ENCODE measurements around the gene UBE2J1.

UBE2J1 gene

DNA sequence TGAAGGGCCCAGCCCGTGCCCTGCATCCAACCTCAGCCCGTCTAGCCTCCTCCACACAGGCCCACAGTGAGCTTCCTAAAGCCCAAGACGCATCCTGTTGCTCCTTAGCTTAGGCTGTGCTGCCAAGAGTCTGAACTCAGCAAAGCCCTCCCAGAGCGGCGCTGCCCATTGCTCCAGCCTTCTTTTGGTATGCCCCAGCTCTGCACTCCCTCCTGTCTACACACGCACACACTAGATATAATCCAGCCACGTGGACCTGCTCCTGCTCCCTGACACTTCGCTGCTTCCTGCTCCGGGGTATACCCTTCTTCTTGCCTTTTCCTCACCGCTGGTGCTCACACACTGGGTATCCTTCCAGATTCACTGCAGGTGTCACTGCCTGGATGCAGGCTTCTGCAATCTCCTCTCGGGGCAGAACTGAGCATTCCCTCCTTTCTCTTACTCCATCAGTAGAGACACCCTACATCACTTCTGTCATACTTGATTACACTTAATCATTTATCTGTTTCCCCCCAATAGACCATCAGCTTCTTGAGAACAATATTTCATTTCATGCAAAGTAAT, 61.2 kb downstream of the UBE2J1 start:
- TF ChIP-seq EZH2phosphoT487 (IDR thresholded peaks at IDR 0.05; ENCODE audit: borderline replicate concordance, low read length): no peak
- TF ChIP-seq, protein P1, sequence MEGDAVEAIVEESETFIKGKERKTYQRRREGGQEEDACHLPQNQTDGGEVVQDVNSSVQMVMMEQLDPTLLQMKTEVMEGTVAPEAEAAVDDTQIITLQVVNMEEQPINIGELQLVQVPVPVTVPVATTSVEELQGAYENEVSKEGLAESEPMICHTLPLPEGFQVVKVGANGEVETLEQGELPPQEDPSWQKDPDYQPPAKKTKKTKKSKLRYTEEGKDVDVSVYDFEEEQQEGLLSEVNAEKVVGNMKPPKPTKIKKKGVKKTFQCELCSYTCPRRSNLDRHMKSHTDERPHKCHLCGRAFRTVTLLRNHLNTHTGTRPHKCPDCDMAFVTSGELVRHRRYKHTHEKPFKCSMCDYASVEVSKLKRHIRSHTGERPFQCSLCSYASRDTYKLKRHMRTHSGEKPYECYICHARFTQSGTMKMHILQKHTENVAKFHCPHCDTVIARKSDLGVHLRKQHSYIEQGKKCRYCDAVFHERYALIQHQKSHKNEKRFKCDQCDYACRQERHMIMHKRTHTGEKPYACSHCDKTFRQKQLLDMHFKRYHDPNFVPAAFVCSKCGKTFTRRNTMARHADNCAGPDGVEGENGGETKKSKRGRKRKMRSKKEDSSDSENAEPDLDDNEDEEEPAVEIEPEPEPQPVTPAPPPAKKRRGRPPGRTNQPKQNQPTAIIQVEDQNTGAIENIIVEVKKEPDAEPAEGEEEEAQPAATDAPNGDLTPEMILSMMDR (IDR thresholded peaks at IDR 0.05; ENCODE audit: low read depth, low read length, poor library complexity, severe bottlenecking): no peak
- H3K4me2 ChIP-seq (ENCODE audit: low read length): no peak overlapping the region
- no peaks in the 10 kb centered on the region for H3F3A ChIP-seq (ENCODE audit: control insufficient read depth, insufficient read depth)
- no peaks in the 10 kb centered on the region for H3K9me2 ChIP-seq (replicated peaks; ENCODE audit: control insufficient read depth, low read length)
- no peak overlapping the region for H3K4me3 ChIP-seq (ENCODE audit: low read length)
- no peaks in the 10 kb centered on the region for H3K27me3 ChIP-seq (ENCODE audit: control insufficient read depth, low read length)
- H3K79me2 ChIP-seq (ENCODE audit: control insufficient read depth, low read length): no peaks in the 10 kb centered on the region
- no peaks in the 10 kb centered on the region for H4K20me1 ChIP-seq (ENCODE audit: control insufficient read depth, insufficient read depth, low read depth, low read length)
- no peak overlapping the region for H3K27ac ChIP-seq (ENCODE audit: low read depth, low read length)
- H3K9me3 ChIP-seq (ENCODE audit: control insufficient read depth, insufficient read depth, low read length): no peaks in the 10 kb centered on the region
- H3K4me1 ChIP-seq (ENCODE audit: control insufficient read depth, low read length): peaks cover 5% of the 10 kb centered on the region; the same call in 1 of the 2 replicates
- H3K36me3 ChIP-seq (ENCODE audit: control insufficient read depth, low read length): no peaks in the 10 kb centered on the region

DNA sequence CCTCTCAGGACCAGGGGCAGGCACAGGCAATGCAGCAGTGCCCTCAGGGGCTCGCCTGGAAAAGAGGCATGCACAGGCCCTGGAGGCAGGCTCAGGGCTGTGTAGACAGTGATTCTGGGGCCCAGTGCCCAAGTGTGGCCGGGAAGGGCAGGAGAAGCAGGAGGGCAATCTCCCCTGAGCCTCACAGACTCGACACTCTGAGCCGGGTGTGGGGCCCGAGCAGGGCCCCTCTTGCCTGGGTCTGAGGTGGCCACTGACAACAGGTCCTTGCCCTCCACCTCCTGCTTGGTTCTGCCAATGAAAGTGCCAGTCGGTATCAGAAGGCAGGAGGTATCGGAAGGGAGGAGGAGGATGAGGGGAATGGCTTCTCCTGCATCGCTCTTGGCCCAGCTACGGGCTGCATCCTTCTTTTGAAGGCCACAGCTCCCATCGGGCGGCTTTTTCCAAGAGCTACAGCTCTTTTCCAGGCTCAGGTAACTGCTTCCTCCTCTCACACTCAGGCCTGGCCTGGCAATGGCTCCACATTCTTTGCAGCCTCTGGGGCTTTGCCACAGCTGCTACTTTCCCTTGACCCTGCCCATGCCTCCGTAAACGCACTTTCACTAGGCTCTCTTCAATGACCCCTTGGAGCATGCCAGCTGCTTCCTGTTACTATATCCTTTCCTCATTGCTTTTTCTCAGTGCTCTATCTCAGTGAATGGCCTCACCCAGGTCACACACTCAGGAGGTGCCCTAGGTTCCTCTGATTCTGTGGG, 61.9 kb downstream of the UBE2J1 start:
- Histone ChIP-seq H3F3A (ENCODE audit: control insufficient read depth, insufficient read depth) (no peaks in the 10 kb centered on the region), H3K9me3 (ENCODE audit: control insufficient read depth, insufficient read depth, low read length) (no peaks in the 10 kb centered on the region), H3K27ac (ENCODE audit: low read depth, low read length) (no peak overlapping the region), H3K36me3 (ENCODE audit: control insufficient read depth, low read length) (no peaks in the 10 kb centered on the region), H3K4me1 (ENCODE audit: control insufficient read depth, low read length) (peaks cover 5% of the 10 kb centered on the region; the same call in 1 of the 2 replicates), H3K79me2 (ENCODE audit: control insufficient read depth, low read length) (no peaks in the 10 kb centered on the region), H4K20me1 (ENCODE audit: control insufficient read depth, insufficient read depth, low read depth, low read length) (no peaks in the 10 kb centered on the region), H3K27me3 (ENCODE audit: control insufficient read depth, low read length) (no peaks in the 10 kb centered on the region), H3K4me2 (ENCODE audit: low read length) (no peak overlapping the region), H3K9me2 (replicated peaks; ENCODE audit: control insufficient read depth, low read length) (no peaks in the 10 kb centered on the region), H3K4me3 (ENCODE audit: low read length) (no peak overlapping the region)
- TF ChIP-seq EZH2phosphoT487 (IDR thresholded peaks at IDR 0.05; ENCODE audit: borderline replicate concordance, low read length): no peak
- TF ChIP-seq, protein P1 (IDR thresholded peaks at IDR 0.05; ENCODE audit: low read depth, low read length, poor library complexity, severe bottlenecking): no peak

DNA sequence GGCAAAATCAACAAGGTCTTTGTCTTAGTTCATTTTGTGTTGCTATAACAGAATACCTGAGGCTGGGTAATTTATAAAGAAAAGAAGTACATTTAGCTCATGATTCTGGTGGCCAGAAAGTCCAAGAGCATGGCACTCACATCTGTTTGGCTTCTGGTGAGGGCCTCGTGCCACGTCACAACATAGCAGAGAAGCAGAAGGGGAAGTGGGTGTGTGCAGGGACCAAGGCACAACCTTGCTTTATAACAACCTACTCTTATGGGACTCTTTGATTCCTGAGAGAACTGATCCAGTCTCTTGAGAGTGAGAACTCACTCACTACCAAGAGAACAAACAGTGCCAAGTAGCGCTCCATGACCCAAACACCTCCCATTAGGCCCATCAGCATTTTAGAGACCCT, 62.8 kb downstream of the UBE2J1 start:
- Histone ChIP-seq H4K20me1 (ENCODE audit: control insufficient read depth, insufficient read depth, low read depth, low read length) (no peaks in the 10 kb centered on the region), H3K9me2 (replicated peaks; ENCODE audit: control insufficient read depth, low read length) (no peaks in the 10 kb centered on the region), H3K4me2 (ENCODE audit: low read length) (no peak overlapping the region), H3K9me3 (ENCODE audit: control insufficient read depth, insufficient read depth, low read length) (no peaks in the 10 kb centered on the region), H3F3A (ENCODE audit: control insufficient read depth, insufficient read depth) (no peaks in the 10 kb centered on the region), H3K4me3 (ENCODE audit: low read length) (no peak overlapping the region), H3K79me2 (ENCODE audit: control insufficient read depth, low read length) (no peaks in the 10 kb centered on the region), H3K4me1 (ENCODE audit: control insufficient read depth, low read length) (peaks cover 5% of the 10 kb centered on the region; the same call in 1 of the 2 replicates), H3K27ac (ENCODE audit: low read depth, low read length) (no peak overlapping the region), H3K36me3 (ENCODE audit: control insufficient read depth, low read length) (no peaks in the 10 kb centered on the region), H3K27me3 (ENCODE audit: control insufficient read depth, low read length) (no peaks in the 10 kb centered on the region)
- TF ChIP-seq EZH2phosphoT487 (IDR thresholded peaks at IDR 0.05; ENCODE audit: borderline replicate concordance, low read length): no peak
- TF ChIP-seq, protein P1 (IDR thresholded peaks at IDR 0.05; ENCODE audit: low read depth, low read length, poor library complexity, severe bottlenecking): no peak

All from DOHH2 (cell line).